C4-2B (cell line): ENCODE results near the gene CYB5RL.

Experiments
- CTCF ChIP-seq: fragments of 450-650 bp; conservative IDR thresholded peaks from 2 replicates; pipeline ENCODE4 v1.5.1; 2017; ENCODE audit warnings: mild to moderate bottlenecking
- ZFX ChIP-seq: fragments of 450-650 bp; IDR thresholded peaks from 2 replicates; pipeline ENCODE4 v1.6.1; 2017

GRCh38 chr1:54180701-54181360 is 19.0 kb downstream of the CYB5RL start:
- TF ChIP-seq CTCF = no peak
- TF ChIP-seq ZFX = no peak
